HEK293 (cell line): Measurements from ENCODE around the gene ITK.

ENCODE experiments used
- CTCF ChIA-PET: fragments of 350-600 bp; formaldehyde crosslinking; extraction: SDS; loops from one replicate; lab custom pipeline; 2021; ENCODE audit warnings: antibody characterized with exemption; lab: Yijun Ruan, JAX
- POLR2A ChIA-PET: fragments of 300-600 bp; formaldehyde crosslinking; extraction: SDS; loops from one replicate; lab custom pipeline; 2020; ENCODE audit warnings: antibody characterized with exemption, inconsistent platforms; lab: Yijun Ruan, JAX
- H3K27ac ChIP-seq: fragments of 200-500 bp; sonication (Bioruptor generic); 2 replicates; pipeline ENCODE4 v1.5.1; 2014; ENCODE audit warnings: low read depth, low read length, control low read depth, inconsistent platforms; ENCODE audit errors: extremely low read depth
- H3K36me3 ChIP-seq, 2 experiments: fragments of 200-500 bp in 1 of 2; sonication (Bioruptor generic) in 1 of 2; 1 replicate in 1 of 2; 2 replicates in 1 of 2; pipeline ENCODE4 v1.5.1; 2014 to 2017; ENCODE audit warnings: inconsistent platforms in 2 of 2, low read length in 2 of 2; ENCODE audit not compliant: control insufficient read depth in 2 of 2, insufficient read depth in 1 of 2
- H3K4me1 ChIP-seq: fragments of 200-500 bp; sonication (Bioruptor generic); 2 replicates; pipeline ENCODE4 v1.5.1; 2014; ENCODE audit warnings: mild to moderate bottlenecking, low read length, inconsistent platforms; ENCODE audit not compliant: control insufficient read depth, insufficient read depth
- H3K4me3 ChIP-seq: 2 replicates; pipeline ENCODE4 v1.5.1; 2011; ENCODE audit warnings: low read depth, mild to moderate bottlenecking, control low read depth, low read length, moderate library complexity
- H3K9me3 ChIP-seq: fragments of 200-500 bp; sonication (Bioruptor generic); 2 replicates; pipeline ENCODE4 v1.5.1; 2014; ENCODE audit warnings: low read depth, low read length, inconsistent platforms; ENCODE audit not compliant: control insufficient read depth, insufficient read depth
- BCL11A ChIP-seq: fragments of 450-650 bp; formaldehyde crosslinking; IDR thresholded peaks from 2 replicates; pipeline ENCODE4 v1.5.1; 2016; ENCODE audit warnings: low read depth, missing biosample characterization, missing genetic modification characterization
- HIC1 ChIP-seq: fragments of 450-650 bp; formaldehyde crosslinking; IDR thresholded peaks from 2 replicates; pipeline ENCODE4 v1.5.1; 2016; ENCODE audit warnings: missing biosample characterization, missing genetic modification characterization
- KLF8 ChIP-seq: fragments of 450-650 bp; formaldehyde crosslinking; IDR thresholded peaks from 2 replicates; pipeline ENCODE4 v1.5.1; 2016; ENCODE audit warnings: missing biosample characterization, missing genetic modification characterization
- MEIS1 ChIP-seq: sonication (generic); formaldehyde crosslinking; IDR thresholded peaks from 2 replicates; pipeline ENCODE4 v1.8.1; 2022; ENCODE audit warnings: missing genetic modification reagents, mild to moderate bottlenecking, borderline replicate concordance
- PRDM2 ChIP-seq: fragments of 450-650 bp; formaldehyde crosslinking; IDR thresholded peaks from 2 replicates; pipeline ENCODE4 v1.5.1; 2016; ENCODE audit warnings: missing biosample characterization, missing genetic modification characterization, borderline replicate concordance
- SETDB1 ChIP-seq: IDR thresholded peaks from one replicate; pipeline ENCODE4 v1.6.1; 2017; ENCODE audit warnings: mild to moderate bottlenecking, low read length, moderate library complexity, mixed read lengths; ENCODE audit not compliant: insufficient read length
- YY1 ChIP-seq: fragments of 450-650 bp; formaldehyde crosslinking; IDR thresholded peaks from 2 replicates; pipeline ENCODE4 v1.5.1; 2018; ENCODE audit warnings: missing biosample characterization, missing genetic modification characterization
- YY2 ChIP-seq: fragments of 450-650 bp; formaldehyde crosslinking; IDR thresholded peaks from 2 replicates; pipeline ENCODE4 v1.5.1; 2016; ENCODE audit warnings: missing biosample characterization, missing genetic modification characterization
- ZBTB26 ChIP-seq: fragments of 450-650 bp; formaldehyde crosslinking; optimal IDR thresholded peaks from 2 replicates; pipeline ENCODE3; 2016; ENCODE audit warnings: missing biosample characterization, mild to moderate bottlenecking, missing genetic modification characterization
- ZNF138 ChIP-seq: fragments of 450-650 bp; formaldehyde crosslinking; IDR thresholded peaks from 2 replicates; pipeline ENCODE4 v1.5.1; 2016; ENCODE audit warnings: missing biosample characterization, missing genetic modification characterization, borderline replicate concordance
- ZNF280C ChIP-seq: fragments of 450-650 bp; formaldehyde crosslinking; IDR thresholded peaks from 2 replicates; pipeline ENCODE4 v1.5.1; 2016; ENCODE audit warnings: missing biosample characterization, missing genetic modification characterization
- ZNF324 ChIP-seq: fragments of 450-650 bp; formaldehyde crosslinking; IDR thresholded peaks from 2 replicates; pipeline ENCODE4 v1.5.1; 2016; ENCODE audit warnings: missing biosample characterization, missing genetic modification characterization
- ZNF391 ChIP-seq: fragments of 450-650 bp; formaldehyde crosslinking; IDR thresholded peaks from 2 replicates; pipeline ENCODE4 v1.5.1; 2016; ENCODE audit warnings: low read depth, missing biosample characterization, missing genetic modification characterization, borderline replicate concordance
- ZNF416 ChIP-seq: fragments of 450-650 bp; formaldehyde crosslinking; IDR thresholded peaks from 2 replicates; pipeline ENCODE4 v1.5.1; 2016; ENCODE audit warnings: missing biosample characterization, missing genetic modification characterization
- ZNF624 ChIP-seq: fragments of 450-650 bp; formaldehyde crosslinking; IDR thresholded peaks from 2 replicates; pipeline ENCODE4 v1.5.1; 2017; ENCODE audit warnings: missing biosample characterization, missing genetic modification characterization
- ZNF658 ChIP-seq: fragments of 450-650 bp; formaldehyde crosslinking; IDR thresholded peaks from 2 replicates; pipeline ENCODE4; 2016; ENCODE audit warnings: missing biosample characterization, missing genetic modification characterization
- ZNF777 ChIP-seq: fragments of 450-650 bp; formaldehyde crosslinking; IDR thresholded peaks from 2 replicates; pipeline ENCODE4 v1.5.1; 2017; ENCODE audit warnings: missing biosample characterization, missing genetic modification characterization, borderline replicate concordance

The ITK gene

GRCh38 chr5:157166214-157167213 lies 14.1 kb upstream of the ITK start, which contains the start of gene GARIN3:
GARIN3 (minus strand) TSS chr5:157166264; CDS start chr5:157166168, 96 bp downstream.
- Histone ChIP-seq H3K4me3 (no peak within 1 kb of the TSS), H3K4me1 (no peaks in the 10 kb centered on the region), H3K9me3 (no peaks in the 10 kb centered on the region), H3K36me3 (no peaks in the 10 kb centered on the region), H3K27ac (no peak within 1 kb of the TSS)
- POLR2A ChIA-PET, result interaction anchor here (1.0 kb wide), 1 partner anchor 24 kb away, joined by 3 read pairs; the partner anchor contains the start of gene MED7
- TF ChIP-seq ZNF391 (tag by site-specific recombination) (no peak), ZNF624 (tag by site-specific recombination) (no peak), YY1 (no peak), ZNF416 (tag by site-specific recombination) (no peak), ZNF280C (tag by site-specific recombination) (no peak), BCL11A (tag by site-specific recombination) (no peak), ZBTB26 (tag by site-specific recombination) (no peak), PRDM2 (tag by site-specific recombination) (no peak), YY2 (tag by site-specific recombination) (no peak), KLF8 (no peak), ZNF658 (tag by site-specific recombination) (no peak), ZNF138 (tag by site-specific recombination) (no peak), HIC1 (tag by site-specific recombination) (no peak), ZNF777 (tag by site-specific recombination) (no peak), SETDB1 (no peak), MEIS1 (CRISPR knock-in tag) (no peak), ZNF324 (tag by site-specific recombination) (no peak)
- CTCF ChIA-PET, result interaction anchor here (0.5 to 0.8 kb wide), 5 partner anchors 17 to 411 kb away, joined by 3 to 4 read pairs (median 3); no protein-coding TSS in a partner anchor
